T-helper 2 cell treated with Interferon-gamma antibody and Interleukin-4, amounts not matched to agents 5 μg/mL and 100 μg/mL, for 36 hours (primary cell): ENCODE data around the gene IPCEF1.
"Not testable (repeated sequence)": the region's sequence is repeated elsewhere in the genome, so short reads cannot be mapped to it uniquely, and the experiment has no call there.

Experiments used
- DNase-seq: peaks from one replicate; pipeline ENCODE4 v3.0.0; 2021; ENCODE audit warnings: low spot score
- H3K27ac Mint-ChIP-seq: one replicate; pipeline ENCODE4 v1.8.0; 2021; ENCODE audit warnings: mild to moderate bottlenecking, mixed read lengths
- H3K27me3 Mint-ChIP-seq: one replicate; pipeline ENCODE4 v1.8.0; 2021; ENCODE audit warnings: low read depth, mixed read lengths
- H3K36me3 Mint-ChIP-seq: one replicate; pipeline ENCODE4 v1.8.0; 2021; ENCODE audit warnings: low read depth, mixed read lengths
- H3K4me1 Mint-ChIP-seq: one replicate; pipeline ENCODE4 v1.8.0; 2021; ENCODE audit warnings: low read depth, mixed read lengths
- H3K4me3 Mint-ChIP-seq: one replicate; pipeline ENCODE4 v1.8.0; 2022; ENCODE audit warnings: mild to moderate bottlenecking, moderate library complexity, mixed read lengths
- H3K9me3 Mint-ChIP-seq: one replicate; pipeline ENCODE4 v1.8.0; 2021; ENCODE audit warnings: mixed read lengths

The IPCEF1 gene

GRCh38 chr6:154306696-154307095 is 49.9 kb downstream of the IPCEF1 start:
- H3K27ac Mint-ChIP-seq: no peak overlapping the region

GRCh38 chr6:154304191-154304590 is 52.4 kb downstream of the IPCEF1 start:
- DNase-seq: no peak
- no peak overlapping the region for H3K4me3 Mint-ChIP-seq
- H3K27ac Mint-ChIP-seq: no peak overlapping the region
- peaks cover 18% of the 10 kb centered on the region for H3K27me3 Mint-ChIP-seq
- no peaks in the 10 kb centered on the region for H3K36me3 Mint-ChIP-seq
- H3K9me3 Mint-ChIP-seq: no peaks in the 10 kb centered on the region
- H3K4me1 Mint-ChIP-seq: peaks cover 6% of the 10 kb centered on the region

More at GRCh38 chr6:154306696-154307095, 49.9 kb downstream of the IPCEF1 start:
- DNase-seq: no peak
- Mint-ChIP-seq H3K9me3 (peaks cover 3% of the 10 kb centered on the region), H3K36me3 (no peaks in the 10 kb centered on the region), H3K27me3 (peaks cover 19% of the 10 kb centered on the region), H3K4me1 (peaks cover 6% of the 10 kb centered on the region), H3K4me3 (no peak overlapping the region)

GRCh38 chr6:154303642-154304041 is 53.0 kb downstream of the IPCEF1 start:
- not testable (repeated sequence) for H3K4me1 Mint-ChIP-seq, H3K4me3 Mint-ChIP-seq, H3K27ac Mint-ChIP-seq, H3K36me3 Mint-ChIP-seq, DNase-seq, H3K9me3 Mint-ChIP-seq
- H3K27me3 Mint-ChIP-seq: peaks cover 16% of the 10 kb centered on the region

- DNase-seq: peak; percentile 32
- Mint-ChIP-seq H3K9me3 (no peaks in the 10 kb centered on the region), H3K4me1 (peaks cover 10% of the 10 kb centered on the region), H3K27ac (no peak overlapping the region), H3K36me3 (no peaks in the 10 kb centered on the region), H3K27me3 (peaks cover 14% of the 10 kb centered on the region), H3K4me3 (no peak overlapping the region)
Measured at GRCh38 chr6:154301839-154302752, 54.5 kb downstream of the IPCEF1 start.

- no peak for DNase-seq
- H3K4me1 Mint-ChIP-seq: peaks cover 10% of the 10 kb centered on the region
- H3K9me3 Mint-ChIP-seq: no peaks in the 10 kb centered on the region
- no peak overlapping the region for H3K4me3 Mint-ChIP-seq
- H3K27ac Mint-ChIP-seq: no peak overlapping the region
- H3K36me3 Mint-ChIP-seq: no peaks in the 10 kb centered on the region
- H3K27me3 Mint-ChIP-seq: peaks cover 16% of the 10 kb centered on the region
Measured at GRCh38 chr6:154301086-154301625, 55.4 kb downstream of the IPCEF1 start.

GRCh38 chr6:154298297-154298696 is 58.3 kb downstream of the IPCEF1 start:
- no peak for DNase-seq
- H3K4me1 Mint-ChIP-seq: peaks cover 10% of the 10 kb centered on the region

GRCh38 chr6:154297721-154298120 is 58.9 kb downstream of the IPCEF1 start:
- no peak for DNase-seq
- peaks cover 26% of the 10 kb centered on the region for H3K27me3 Mint-ChIP-seq
- H3K9me3 Mint-ChIP-seq: no peaks in the 10 kb centered on the region
- H3K36me3 Mint-ChIP-seq: no peaks in the 10 kb centered on the region
- no peak overlapping the region for H3K4me3 Mint-ChIP-seq
- peaks cover 10% of the 10 kb centered on the region for H3K4me1 Mint-ChIP-seq
- no peak overlapping the region for H3K27ac Mint-ChIP-seq

More at GRCh38 chr6:154298297-154298696, 58.3 kb downstream of the IPCEF1 start:
- Mint-ChIP-seq H3K27me3 (peaks cover 26% of the 10 kb centered on the region), H3K4me3 (no peak overlapping the region), H3K9me3 (no peaks in the 10 kb centered on the region), H3K36me3 (no peaks in the 10 kb centered on the region), H3K27ac (no peak overlapping the region)

- no peak for DNase-seq
- H3K9me3 Mint-ChIP-seq: no peaks in the 10 kb centered on the region
- H3K36me3 Mint-ChIP-seq: no peaks in the 10 kb centered on the region
Measured at GRCh38 chr6:154297210-154297609, 59.4 kb downstream of the IPCEF1 start.

GRCh38 chr6:154295733-154296132 is 60.9 kb downstream of the IPCEF1 start:
- no peak for DNase-seq
- Mint-ChIP-seq H3K36me3 (no peaks in the 10 kb centered on the region), H3K27ac (no peak overlapping the region), H3K27me3 (peaks cover 26% of the 10 kb centered on the region), H3K4me3 (no peak overlapping the region), H3K9me3 (no peaks in the 10 kb centered on the region), H3K4me1 (peaks cover 4% of the 10 kb centered on the region)

More at GRCh38 chr6:154297210-154297609, 59.4 kb downstream of the IPCEF1 start:
- H3K27ac Mint-ChIP-seq: no peak overlapping the region
- H3K4me1 Mint-ChIP-seq: peaks cover 9% of the 10 kb centered on the region
- peaks cover 26% of the 10 kb centered on the region for H3K27me3 Mint-ChIP-seq
- H3K4me3 Mint-ChIP-seq: no peak overlapping the region

GRCh38 chr6:154292855-154293519 is 63.6 kb downstream of the IPCEF1 start:
- Mint-ChIP-seq H3K9me3 (no peaks in the 10 kb centered on the region), H3K4me3 (no peak overlapping the region), H3K27ac (no peak overlapping the region), H3K27me3 (peaks cover 18% of the 10 kb centered on the region), H3K4me1 (no peaks in the 10 kb centered on the region), H3K36me3 (no peaks in the 10 kb centered on the region)
- no peak for DNase-seq

GRCh38 chr6:154292066-154292465 is 64.5 kb downstream of the IPCEF1 start:
- H3K9me3 Mint-ChIP-seq: no peaks in the 10 kb centered on the region
- no peak overlapping the region for H3K27ac Mint-ChIP-seq
- peaks cover 18% of the 10 kb centered on the region for H3K27me3 Mint-ChIP-seq
- no peak overlapping the region for H3K4me3 Mint-ChIP-seq
- DNase-seq: no peak
- no peaks in the 10 kb centered on the region for H3K36me3 Mint-ChIP-seq
- no peaks in the 10 kb centered on the region for H3K4me1 Mint-ChIP-seq

- H3K9me3 Mint-ChIP-seq: no peaks in the 10 kb centered on the region
- H3K4me3 Mint-ChIP-seq: no peak overlapping the region
- H3K27me3 Mint-ChIP-seq: peaks cover 14% of the 10 kb centered on the region
- H3K27ac Mint-ChIP-seq: no peak overlapping the region
- H3K4me1 Mint-ChIP-seq: no peaks in the 10 kb centered on the region
- no peak for DNase-seq
- no peaks in the 10 kb centered on the region for H3K36me3 Mint-ChIP-seq
Measured at GRCh38 chr6:154289818-154290508, 66.6 kb downstream of the IPCEF1 start.

GRCh38 chr6:154285826-154286225 is 70.8 kb downstream of the IPCEF1 start:
- H3K9me3 Mint-ChIP-seq: no peaks in the 10 kb centered on the region
- DNase-seq: no peak
- H3K4me3 Mint-ChIP-seq: no peak overlapping the region
- H3K36me3 Mint-ChIP-seq: no peaks in the 10 kb centered on the region
- H3K27me3 Mint-ChIP-seq: peaks cover 12% of the 10 kb centered on the region
- no peak overlapping the region for H3K27ac Mint-ChIP-seq
- no peaks in the 10 kb centered on the region for H3K4me1 Mint-ChIP-seq
